Measurements from ENCODE around the gene NEU2. TPM values are rescaled to one million over a fixed set of nuclear protein-coding genes. Genes with fewer than 3 reads are reported as not detected.

The NEU2 gene
- total and polyA plus RNA-seq, 9 of the 15 experiments (the other 6 are each of a cell fraction or from before 2014, with no cell fraction given) = not detected

GRCh38 chr2:233032551-233033320 lies at the start of gene NEU2 (continued):
- TF ChIP-seq, protein P1, sequence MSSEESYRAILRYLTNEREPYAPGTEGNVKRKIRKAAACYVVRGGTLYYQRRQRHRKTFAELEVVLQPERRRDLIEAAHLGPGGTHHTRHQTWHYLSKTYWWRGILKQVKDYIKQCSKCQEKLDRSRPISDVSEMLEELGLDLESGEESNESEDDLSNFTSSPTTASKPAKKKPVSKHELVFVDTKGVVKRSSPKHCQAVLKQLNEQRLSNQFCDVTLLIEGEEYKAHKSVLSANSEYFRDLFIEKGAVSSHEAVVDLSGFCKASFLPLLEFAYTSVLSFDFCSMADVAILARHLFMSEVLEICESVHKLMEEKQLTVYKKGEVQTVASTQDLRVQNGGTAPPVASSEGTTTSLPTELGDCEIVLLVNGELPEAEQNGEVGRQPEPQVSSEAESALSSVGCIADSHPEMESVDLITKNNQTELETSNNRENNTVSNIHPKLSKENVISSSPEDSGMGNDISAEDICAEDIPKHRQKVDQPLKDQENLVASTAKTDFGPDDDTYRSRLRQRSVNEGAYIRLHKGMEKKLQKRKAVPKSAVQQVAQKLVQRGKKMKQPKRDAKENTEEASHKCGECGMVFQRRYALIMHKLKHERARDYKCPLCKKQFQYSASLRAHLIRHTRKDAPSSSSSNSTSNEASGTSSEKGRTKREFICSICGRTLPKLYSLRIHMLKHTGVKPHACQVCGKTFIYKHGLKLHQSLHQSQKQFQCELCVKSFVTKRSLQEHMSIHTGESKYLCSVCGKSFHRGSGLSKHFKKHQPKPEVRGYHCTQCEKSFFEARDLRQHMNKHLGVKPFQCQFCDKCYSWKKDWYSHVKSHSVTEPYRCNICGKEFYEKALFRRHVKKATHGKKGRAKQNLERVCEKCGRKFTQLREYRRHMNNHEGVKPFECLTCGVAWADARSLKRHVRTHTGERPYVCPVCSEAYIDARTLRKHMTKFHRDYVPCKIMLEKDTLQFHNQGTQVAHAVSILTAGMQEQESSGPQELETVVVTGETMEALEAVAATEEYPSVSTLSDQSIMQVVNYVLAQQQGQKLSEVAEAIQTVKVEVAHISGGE (CRISPR knock-in tag; IDR thresholded peaks at IDR 0.05) = no peak
- TF ChIP-seq ZC3H11A (IDR thresholded peaks at IDR 0.05; ENCODE audit: low read depth, low read length) (no peak), GABPA (tag; conservative IDR thresholded peaks at IDR 0.05; ENCODE audit: low read depth) (no peak), CHD2 (IDR thresholded peaks at IDR 0.05; ENCODE audit: low read depth, low read length) (no peak), ZNF444 (CRISPR knock-in tag; IDR thresholded peaks at IDR 0.05) (no peak), GTF2F1 (IDR thresholded peaks at IDR 0.05; ENCODE audit: low read depth, low read length) (no peak), USF2 (CRISPR knock-in tag; IDR thresholded peaks at IDR 0.05) (no peak), IFI16 (CRISPR knock-in tag; IDR thresholded peaks at IDR 0.05) (no peak)
- TF ChIP-seq, protein P2, sequence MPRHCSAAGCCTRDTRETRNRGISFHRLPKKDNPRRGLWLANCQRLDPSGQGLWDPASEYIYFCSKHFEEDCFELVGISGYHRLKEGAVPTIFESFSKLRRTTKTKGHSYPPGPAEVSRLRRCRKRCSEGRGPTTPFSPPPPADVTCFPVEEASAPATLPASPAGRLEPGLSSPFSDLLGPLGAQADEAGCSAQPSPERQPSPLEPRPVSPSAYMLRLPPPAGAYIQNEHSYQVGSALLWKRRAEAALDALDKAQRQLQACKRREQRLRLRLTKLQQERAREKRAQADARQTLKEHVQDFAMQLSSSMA (CRISPR knock-in tag; IDR thresholded peaks at IDR 0.05) = no peak
